Neural progenitor cell (in vitro differentiated cells): Measurements from ENCODE around the gene SNTA1. TPM values are rescaled to one million over a fixed set of nuclear protein-coding genes. Genes with fewer than 3 reads are reported as not detected.

Experiments
- DNase-seq: peaks from one replicate; pipeline ENCODE4 v3.0.0-alpha.2; 2016; ENCODE audit warnings: low spot score
- H2AFZ ChIP-seq: fragments of 200-600 bp; sonication (generic); replicated peaks from 2 replicates; pipeline ENCODE4 v1.6.1; 2016; ENCODE audit warnings: antibody characterized with exemption
- H3F3A ChIP-seq: fragments of 200-600 bp; sonication (generic); 2 replicates; pipeline ENCODE4 v1.6.1; 2016; ENCODE audit warnings: antibody characterized with exemption, low read depth
- H3K27ac ChIP-seq: fragments of 200-600 bp; sonication (generic); 2 replicates; pipeline ENCODE4 v1.5.1; 2016; ENCODE audit warnings: mild to moderate bottlenecking
- H3K27me3 ChIP-seq: fragments of 200-600 bp; sonication (generic); 2 replicates; pipeline ENCODE4 v1.6.1; 2016; ENCODE audit warnings: mild to moderate bottlenecking, moderate library complexity
- H3K36me3 ChIP-seq: fragments of 200-600 bp; sonication (generic); 2 replicates; pipeline ENCODE4 v1.5.1; 2016
- H3K4me1 ChIP-seq: fragments of 200-600 bp; sonication (generic); 2 replicates; pipeline ENCODE4 v1.6.1; 2016; ENCODE audit warnings: mixed run types
- H3K4me2 ChIP-seq: fragments of 200-600 bp; sonication (generic); 2 replicates; pipeline ENCODE4 v1.6.1; 2016
- H3K4me3 ChIP-seq: fragments of 200-600 bp; sonication (generic); 2 replicates; pipeline ENCODE4 v1.5.1; 2016
- H3K79me2 ChIP-seq: fragments of 200-600 bp; sonication (generic); 2 replicates; pipeline ENCODE4 v1.6.1; 2016; ENCODE audit warnings: low read depth
- H3K9ac ChIP-seq: fragments of 200-600 bp; sonication (generic); 2 replicates; pipeline ENCODE4 v1.6.1; 2016
- H3K9me3 ChIP-seq: fragments of 200-600 bp; sonication (generic); 2 replicates; pipeline ENCODE4 v1.5.1; 2016; ENCODE audit warnings: low read depth
- H4K20me1 ChIP-seq: fragments of 200-600 bp; sonication (generic); 2 replicates; pipeline ENCODE4 v1.6.1; 2016; ENCODE audit warnings: low read depth
- H3K27ac Mint-ChIP-seq: 3 replicates; pipeline ENCODE4 v1.8.0; 2021; ENCODE audit warnings: mixed read lengths
- H3K27me3 Mint-ChIP-seq: 2 replicates; pipeline ENCODE4 v1.8.0; 2022; ENCODE audit warnings: low read depth, mild to moderate bottlenecking, inconsistent platforms, moderate library complexity, mixed read lengths; ENCODE audit not compliant: insufficient read depth
- H3K36me3 Mint-ChIP-seq: 3 replicates; pipeline ENCODE4 v1.8.0; 2021; ENCODE audit warnings: mixed read lengths
- H3K4me1 Mint-ChIP-seq: 3 replicates; pipeline ENCODE4 v1.8.0; 2021; ENCODE audit warnings: mixed read lengths
- H3K4me3 Mint-ChIP-seq: 3 replicates; pipeline ENCODE4 v1.8.0; 2021; ENCODE audit warnings: mild to moderate bottlenecking, moderate library complexity, mixed read lengths
- H3K9me3 Mint-ChIP-seq: 3 replicates; pipeline ENCODE4 v1.8.0; 2020; ENCODE audit warnings: mixed read lengths
- CTCF ChIP-seq: fragments of 200-600 bp; sonication (generic); IDR thresholded peaks from 2 replicates; pipeline ENCODE4 v1.5.1; 2017; ENCODE audit warnings: antibody characterized with exemption, mild to moderate bottlenecking
- EZH2 ChIP-seq: fragments of 200-600 bp; sonication (generic); IDR thresholded peaks from 2 replicates; pipeline ENCODE4 v1.6.1; 2017; ENCODE audit warnings: antibody characterized with exemption, mild to moderate bottlenecking, moderate library complexity
- EZH2phosphoT487 ChIP-seq: fragments of 200-600 bp; sonication (generic); IDR thresholded peaks from 2 replicates; pipeline ENCODE4 v1.6.1; 2017; ENCODE audit warnings: antibody characterized with exemption
- total RNA-seq: library from RNA; depleted of rRNA; stranded (reverse); fragments of >200 nt; gene quantifications from 2 replicates; pipeline ENCODE4 v1.2.3, GENCODE V29; 2015; ENCODE audit warnings: low replicate concordance

The SNTA1 gene
- total RNA-seq, 1 donor from 2014 or later = 6.3 TPM

GRCh38 chr20:33373735-33374605 is 69.6 kb downstream of the SNTA1 start:
- H3K9me3 Mint-ChIP-seq = no peaks in the 10 kb centered on the region

DNA sequence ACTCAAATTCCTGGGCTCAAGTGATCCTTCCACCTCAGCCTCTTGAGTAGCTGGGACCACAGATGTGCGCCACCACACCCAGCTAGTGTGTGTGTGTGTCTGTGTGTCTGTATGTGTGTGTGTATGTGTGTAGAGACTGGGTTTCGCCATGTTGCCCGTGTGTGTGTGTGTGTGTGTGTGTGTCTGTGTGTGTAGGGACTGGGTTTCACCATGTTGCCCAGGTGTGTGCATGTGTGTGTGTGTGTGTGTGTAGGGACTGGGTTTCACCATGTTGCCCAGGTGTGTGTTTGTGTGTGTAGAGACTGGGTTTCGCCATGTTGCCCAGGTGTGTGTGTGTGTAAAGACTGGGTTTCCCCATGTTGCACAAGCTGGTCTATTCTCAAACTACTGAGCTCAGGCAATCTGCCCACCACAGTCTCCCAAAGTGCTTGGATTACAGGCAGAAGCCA is 70.5 kb downstream of the SNTA1 start:
- Histone ChIP-seq H2AFZ (no peak overlapping the region), H3K79me2 (no peaks in the 10 kb centered on the region), H4K20me1 (no peaks in the 10 kb centered on the region), H3K9ac (no peak overlapping the region), H3F3A (no peaks in the 10 kb centered on the region), H3K4me2 (no peak overlapping the region), H3K27ac (no peak overlapping the region), H3K36me3 (no peaks in the 10 kb centered on the region), H3K27me3 (no peaks in the 10 kb centered on the region), H3K4me1 (no peaks in the 10 kb centered on the region), H3K9me3 (no peaks in the 10 kb centered on the region), H3K4me3 (no peak overlapping the region)
- H3K27ac Mint-ChIP-seq = no peak overlapping the region
- H3K9me3 Mint-ChIP-seq = no peaks in the 10 kb centered on the region
- H3K4me3 Mint-ChIP-seq = no peak overlapping the region
- no peak for DNase-seq
- TF ChIP-seq EZH2phosphoT487 = no peak
- TF ChIP-seq CTCF = no peak
- no peak for TF ChIP-seq EZH2
- H3K4me1 Mint-ChIP-seq = no peaks in the 10 kb centered on the region
- no peaks in the 10 kb centered on the region for H3K27me3 Mint-ChIP-seq
- peaks cover 26% of the 10 kb centered on the region for H3K36me3 Mint-ChIP-seq

More at GRCh38 chr20:33373735-33374605, 69.6 kb downstream of the SNTA1 start:
- Histone ChIP-seq H3K9me3 (no peaks in the 10 kb centered on the region), H3K79me2 (no peaks in the 10 kb centered on the region), H3K9ac (no peak overlapping the region), H3K4me3 (no peak overlapping the region), H3K27ac (no peak overlapping the region), H3F3A (no peaks in the 10 kb centered on the region), H3K4me2 (no peak overlapping the region), H3K4me1 (no peaks in the 10 kb centered on the region), H3K36me3 (no peaks in the 10 kb centered on the region), H3K27me3 (no peaks in the 10 kb centered on the region), H2AFZ (no peak overlapping the region), H4K20me1 (no peaks in the 10 kb centered on the region)
- no peak for TF ChIP-seq EZH2
- no peak for TF ChIP-seq EZH2phosphoT487
- no peak for TF ChIP-seq CTCF
- Mint-ChIP-seq H3K4me1 (no peaks in the 10 kb centered on the region), H3K27ac (no peak overlapping the region), H3K4me3 (no peak overlapping the region), H3K27me3 (peaks cover 2% of the 10 kb centered on the region), H3K36me3 (peaks cover 35% of the 10 kb centered on the region)
- DNase-seq = no peak

DNA sequence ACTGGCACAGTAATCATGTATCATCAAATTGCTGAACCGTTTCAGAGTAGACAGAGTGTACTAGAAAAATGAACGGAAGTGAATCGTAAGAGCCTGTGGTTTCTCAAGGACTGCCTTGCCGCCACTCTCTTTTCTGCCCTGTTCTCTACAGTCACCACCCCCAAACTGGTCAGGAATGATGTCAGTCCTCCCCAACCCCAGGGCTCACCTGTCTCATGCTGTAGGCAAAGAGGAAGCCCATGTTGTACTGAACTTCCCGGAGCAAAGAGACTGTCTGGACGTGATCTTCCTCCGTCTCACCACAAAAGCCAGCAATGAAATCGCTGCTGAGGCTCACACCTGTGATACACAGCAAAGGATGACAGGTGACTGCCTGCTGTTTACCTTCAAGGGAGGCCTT is 73.3 kb downstream of the SNTA1 start:
- no peak for TF ChIP-seq CTCF
- TF ChIP-seq EZH2phosphoT487 = no peak
- TF ChIP-seq EZH2 = no peak
- H3K36me3 Mint-ChIP-seq = peaks cover 20% of the 10 kb centered on the region
- H3K36me3 ChIP-seq = peaks cover 6% of the 10 kb centered on the region

More for the DNA sequence above, 73.3 kb downstream of the SNTA1 start:
- no peaks in the 10 kb centered on the region for H3K4me1 ChIP-seq
- no peak overlapping the region for H2AFZ ChIP-seq
- H3K4me2 ChIP-seq = no peak overlapping the region
- Mint-ChIP-seq H3K9me3 (no peaks in the 10 kb centered on the region), H3K4me3 (no peak overlapping the region), H3K27me3 (no peaks in the 10 kb centered on the region), H3K4me1 (no peaks in the 10 kb centered on the region), H3K27ac (no peak overlapping the region)
- H3K4me3 ChIP-seq = no peak overlapping the region
- H3F3A ChIP-seq = no peaks in the 10 kb centered on the region
- H4K20me1 ChIP-seq = no peaks in the 10 kb centered on the region
- H3K9me3 ChIP-seq = no peaks in the 10 kb centered on the region
- no peaks in the 10 kb centered on the region for H3K79me2 ChIP-seq
- no peak for DNase-seq
- no peak overlapping the region for H3K9ac ChIP-seq
- H3K27ac ChIP-seq = no peak overlapping the region
- no peaks in the 10 kb centered on the region for H3K27me3 ChIP-seq
